ENCODE data around the gene SH3TC1. TPM values are rescaled to one million over a fixed set of nuclear protein-coding genes. Genes with fewer than 3 reads are reported as not detected.

SH3TC1 gene
- total RNA-seq, 8 experiments from 2014 or later, result 0.96 to 22.2 (median 3.6) TPM

- WGBS, 10 experiments, result 60 to 93% (median 72%) methylated on average over 2 to 10 of the region's 29 CpGs; no CpG with 5 or more reads in 3 of the 10 experiments
- Histone ChIP-seq H3K4me1 (replicated peaks in 1 of 2) (peaks cover 0 to 22% of the 10 kb centered on the region in 2 donors), H3K27ac (no peak overlapping the region), H3K4me3 (no peak overlapping the region)
- ATAC-seq (replicated peaks in 6 of 8), result peak in 6 of 8 experiments; percentile 32 to 66 (median 53)
- in situ Hi-C loops (cut with MboI; ENCODE audit: low pct_unique_long_range_greater_than_20kb in 2 of 9, low sequenced_read_pairs in 9 of 9, unreplicated experiment in 9 of 9), result no loop called here
These were observed 10.1 kb upstream of the SH3TC1 start for GRCh38 chr4:8188743-8189550.

GRCh38 chr4:8189551-8190466 lies 9.3 kb upstream of the SH3TC1 start:
- no peak overlapping the region for H3K4me3 ChIP-seq
- no peak overlapping the region for H3K27ac ChIP-seq
- 69 to 100% (median 91%) methylated on average over 1 to 9 of the region's 26 CpGs; no CpG with 5 or more reads in 4 of the 10 experiments for WGBS, 10 experiments
- in situ Hi-C loops (cut with MboI; ENCODE audit: low pct_unique_long_range_greater_than_20kb in 2 of 9, low sequenced_read_pairs in 9 of 9, unreplicated experiment in 9 of 9), result no loop called here
- no peak for ATAC-seq (replicated peaks in 6 of 8)
- peaks cover 0 to 22% of the 10 kb centered on the region in 2 donors for H3K4me1 ChIP-seq (replicated peaks in 1 of 2)

GRCh38 chr4:8191136-8191747 lies 7.8 kb upstream of the SH3TC1 start:
- no peak overlapping the region for H3K4me3 ChIP-seq
- in situ Hi-C loops (cut with MboI; ENCODE audit: low pct_unique_long_range_greater_than_20kb in 2 of 9, low sequenced_read_pairs in 9 of 9, unreplicated experiment in 9 of 9), result no loop called here
- ATAC-seq (replicated peaks in 6 of 8), result peak in 6 of 8 experiments; percentile 17 to 73 (median 49)
- peaks cover 0 to 22% of the 10 kb centered on the region in 2 donors for H3K4me1 ChIP-seq (replicated peaks in 1 of 2)
- H3K27ac ChIP-seq, result peak overlapping the region in 1 of 2 donors; percentile 46
- WGBS, 10 experiments, result 18 to 80% (median 75%) methylated on average over 1 to 20 of the region's 23 CpGs; no CpG with 5 or more reads in 4 of the 10 experiments

DNA sequence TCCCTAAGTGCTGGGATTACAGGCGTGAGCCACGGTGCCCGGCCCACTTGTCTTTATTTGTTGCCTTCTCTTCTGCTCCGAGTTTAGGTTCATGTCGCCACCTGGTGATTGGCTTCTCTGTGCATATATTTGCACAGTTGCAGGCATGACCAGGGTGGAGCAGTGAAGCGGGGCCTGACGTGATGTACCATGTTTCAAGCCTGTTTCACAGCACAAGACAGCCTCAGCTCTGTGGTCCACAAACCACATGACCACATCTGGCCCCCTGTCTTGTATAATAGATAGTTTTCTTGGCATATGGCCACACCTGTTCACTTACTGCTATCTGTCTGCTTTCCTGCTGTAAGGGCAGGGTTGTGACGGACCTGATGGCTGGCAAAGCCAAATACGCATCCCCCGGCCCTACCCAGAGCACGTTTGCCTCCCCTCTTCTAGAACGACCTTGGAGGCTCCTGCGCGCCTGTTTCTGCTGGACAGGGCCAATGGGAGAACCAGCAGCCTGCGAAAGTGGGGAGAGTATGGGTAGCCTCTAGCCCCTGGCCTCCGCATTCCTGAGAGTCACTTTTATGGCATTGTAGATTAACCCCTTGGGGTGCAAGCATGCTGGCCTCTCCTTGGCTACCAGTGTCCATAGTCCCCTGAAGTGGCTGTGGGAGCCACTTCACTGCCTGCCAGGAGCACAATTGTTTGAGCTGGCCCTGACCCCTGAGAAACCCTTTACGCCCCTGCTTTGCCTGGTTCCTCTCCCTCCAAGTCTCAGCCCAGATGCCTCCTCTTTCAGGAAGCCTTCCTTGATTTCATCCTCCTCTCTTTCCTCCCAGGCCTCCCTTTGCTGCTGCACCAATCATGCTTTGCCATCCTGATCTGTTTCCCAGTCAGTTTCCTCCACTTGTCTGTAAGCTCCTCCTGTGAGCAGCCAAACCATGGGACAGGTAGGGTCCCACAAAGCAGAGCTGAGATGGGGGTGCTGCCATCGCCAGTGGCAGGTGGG lies 6.0 kb upstream of the SH3TC1 start:
- in situ Hi-C loops (cut with MboI; ENCODE audit: low pct_unique_long_range_greater_than_20kb in 2 of 9, low sequenced_read_pairs in 9 of 9, unreplicated experiment in 9 of 9), result no loop called here
- ATAC-seq (replicated peaks in 6 of 8), result peak; percentile 48 to 92 (median 72)
- 38 to 100% (median 61%) methylated on average over 1 to 12 of the region's 18 CpGs; no CpG with 5 or more reads in 2 of the 10 experiments for WGBS, 10 experiments
- no peak overlapping the region for H3K27ac ChIP-seq
- no peak overlapping the region for H3K4me3 ChIP-seq
- H3K4me1 ChIP-seq (replicated peaks in 1 of 2), result peaks cover 0 to 22% of the 10 kb centered on the region in 2 donors

DNA sequence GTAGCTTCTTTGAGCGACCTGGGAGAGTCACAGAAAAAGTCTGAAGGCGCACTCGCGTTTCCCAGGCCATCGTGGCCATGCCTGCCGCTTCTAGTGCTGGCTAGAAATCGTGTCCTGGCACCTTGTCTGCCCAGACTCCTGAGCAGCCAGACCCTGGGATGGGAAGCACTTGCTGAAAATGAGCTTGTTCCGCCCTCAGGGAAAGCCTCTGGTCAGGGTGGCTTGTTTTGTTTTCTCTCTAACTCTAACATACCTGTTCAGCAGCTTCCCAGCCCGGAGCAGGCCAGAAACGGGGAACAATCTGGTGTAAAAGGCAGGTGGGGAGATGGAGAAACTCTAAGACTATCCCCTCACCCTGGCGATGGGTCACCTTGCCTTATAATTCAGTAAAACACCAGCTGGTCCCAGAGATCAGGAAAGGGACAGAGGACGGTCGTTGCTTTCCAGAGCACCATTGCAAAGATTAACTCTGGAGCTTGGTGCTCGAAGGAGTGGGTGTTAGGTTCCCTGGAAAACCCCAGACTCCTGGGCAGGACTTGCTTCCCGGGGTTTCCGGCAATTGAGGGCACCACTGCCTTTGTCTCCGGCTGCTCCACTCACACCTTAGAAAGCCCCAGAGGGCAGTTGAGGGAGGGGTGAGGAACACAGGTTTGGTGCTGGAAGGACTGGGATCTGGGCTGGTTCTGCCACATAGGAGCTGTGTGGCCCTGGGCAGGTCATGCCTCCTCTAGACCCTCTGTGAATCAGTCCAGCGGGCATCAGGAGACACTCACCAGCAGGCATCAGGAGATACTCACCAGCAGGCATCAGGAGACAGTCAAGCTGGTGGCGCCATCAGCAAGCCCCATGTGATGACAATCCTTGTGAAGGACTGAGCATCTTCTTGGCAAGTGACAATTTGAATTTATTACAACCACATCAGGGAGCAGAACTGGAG lies 4.5 kb upstream of the SH3TC1 start:
- WGBS, 10 experiments, result 60 to 83% (median 80%) methylated on average over 1 to 9 of the region's 19 CpGs; no CpG with 5 or more reads in 5 of the 10 experiments
- H3K4me1 ChIP-seq (replicated peaks in 1 of 2), result peaks cover 10 to 25% of the 10 kb centered on the region in 2 donors
- H3K4me3 ChIP-seq, result no peak overlapping the region
- ATAC-seq (replicated peaks in 6 of 8), result no peak
- in situ Hi-C loops (cut with MboI; ENCODE audit: low pct_unique_long_range_greater_than_20kb in 2 of 9, low sequenced_read_pairs in 9 of 9, unreplicated experiment in 9 of 9), result no loop called here
- H3K27ac ChIP-seq, result no peak overlapping the region

DNA sequence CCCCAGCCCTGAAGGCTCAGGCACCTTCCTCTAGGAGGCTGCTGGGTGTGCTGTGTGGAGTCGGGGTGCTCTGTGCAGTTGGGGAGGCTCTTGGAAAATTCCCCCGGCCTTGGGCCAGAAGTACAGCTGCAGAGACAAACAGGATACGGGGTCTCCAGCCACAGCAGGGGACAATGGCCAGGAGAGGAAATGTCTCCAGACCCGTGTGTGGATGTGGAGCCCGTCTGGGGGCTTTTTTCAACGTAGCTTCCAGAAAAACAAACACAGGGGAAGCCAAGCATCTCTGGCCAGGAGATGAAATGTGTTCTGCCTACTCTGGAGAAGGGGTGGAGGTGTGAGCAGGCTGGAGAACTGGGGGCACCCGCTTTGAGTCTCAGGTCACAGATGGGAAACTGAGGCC lies 3.7 kb upstream of the SH3TC1 start:
- in situ Hi-C loops (cut with MboI; ENCODE audit: low pct_unique_long_range_greater_than_20kb in 2 of 9, low sequenced_read_pairs in 9 of 9, unreplicated experiment in 9 of 9), result no loop called here
- no peak for ATAC-seq (replicated peaks in 6 of 8)
- H3K4me1 ChIP-seq (replicated peaks in 1 of 2), result peaks cover 19 to 33% of the 10 kb centered on the region in 2 donors
- H3K4me3 ChIP-seq, result no peak overlapping the region
- WGBS, 10 experiments, result 0 to 80% (median 60%) methylated on average over 1 to 2 of the region's 7 CpGs; no CpG with 5 or more reads in 7 of the 10 experiments
- no peak overlapping the region for H3K27ac ChIP-seq

- WGBS, 10 experiments, result 55 to 100% (median 93%) methylated on average over 1 to 7 of the region's 20 CpGs; no CpG with 5 or more reads in 5 of the 10 experiments
These were observed 3.1 kb upstream of the SH3TC1 start for GRCh38 chr4:8195841-8196458.

DNA sequence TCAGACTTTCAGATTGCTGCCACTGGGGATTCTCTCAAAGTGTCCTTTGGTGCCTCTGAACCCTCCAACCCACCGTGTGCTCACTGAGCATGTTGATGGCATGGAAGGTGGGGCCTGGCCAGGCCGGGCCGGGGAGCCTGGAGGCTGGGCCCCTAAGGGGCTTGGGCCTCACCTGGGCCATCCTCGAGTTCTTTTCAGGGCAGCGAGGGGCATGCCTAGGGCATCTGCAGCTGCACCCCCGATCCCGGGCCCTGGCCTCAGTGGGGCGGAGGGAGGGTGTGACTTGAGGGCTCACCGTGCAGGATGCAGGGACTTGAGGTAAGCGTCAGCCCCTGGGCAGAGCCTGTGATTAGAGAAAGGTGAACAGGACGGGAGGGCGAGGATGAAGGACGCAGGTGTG lies 1.6 kb upstream of the SH3TC1 start:
- Histone ChIP-seq H3K4me1 (replicated peaks in 1 of 2) (peaks cover 31 to 44% of the 10 kb centered on the region in 2 donors), H3K27ac (no peak overlapping the region), H3K4me3 (no peak overlapping the region)
- 33 to 100% (median 95%) methylated on average over 1 to 4 of the region's 13 CpGs; no CpG with 5 or more reads in 7 of the 10 experiments for WGBS, 10 experiments
- in situ Hi-C loops (cut with MboI; ENCODE audit: low pct_unique_long_range_greater_than_20kb in 2 of 9, low sequenced_read_pairs in 9 of 9, unreplicated experiment in 9 of 9), result no loop called here
- no peak for ATAC-seq (replicated peaks in 6 of 8)

More at GRCh38 chr4:8195841-8196458, 3.1 kb upstream of the SH3TC1 start:
- H3K4me3 ChIP-seq, result no peak overlapping the region
- in situ Hi-C loops (cut with MboI; ENCODE audit: low pct_unique_long_range_greater_than_20kb in 2 of 9, low sequenced_read_pairs in 9 of 9, unreplicated experiment in 9 of 9), result no loop called here
- no peak overlapping the region for H3K27ac ChIP-seq
- no peak for ATAC-seq (replicated peaks in 6 of 8)
- H3K4me1 ChIP-seq (replicated peaks in 1 of 2), result peaks cover 24 to 37% of the 10 kb centered on the region in 2 donors

GRCh38 chr4:8198206-8198905 lies 734 bp upstream of the SH3TC1 start:
- 80 to 100% (median 92%) methylated on average over 1 to 6 of the region's 17 CpGs; no CpG with 5 or more reads in 4 of the 10 experiments for WGBS, 10 experiments

GRCh38 chr4:8199594-8200301 lies 658 bp downstream of the SH3TC1 start:
- in situ Hi-C loops (cut with MboI; ENCODE audit: low pct_unique_long_range_greater_than_20kb in 2 of 9, low sequenced_read_pairs in 9 of 9, unreplicated experiment in 9 of 9), result no loop called here
- peak overlapping the region in 1 of 2 donors; percentile 83 for H3K27ac ChIP-seq
- peaks cover 31 to 51% of the 10 kb centered on the region in 2 donors for H3K4me1 ChIP-seq (replicated peaks in 1 of 2)
- no peak overlapping the region for H3K4me3 ChIP-seq
- ATAC-seq (replicated peaks in 6 of 8), result peak in 2 of 8 experiments; percentile 1 to 3
- 20 to 98% (median 73%) methylated on average over 1 to 12 of the region's 26 CpGs; no CpG with 5 or more reads in 6 of the 10 experiments for WGBS, 10 experiments

More at GRCh38 chr4:8198206-8198905, 734 bp upstream of the SH3TC1 start:
- Histone ChIP-seq H3K27ac (peak overlapping the region in 1 of 2 donors; percentile 83), H3K4me1 (replicated peaks in 1 of 2) (peaks cover 31 to 51% of the 10 kb centered on the region in 2 donors), H3K4me3 (no peak overlapping the region)
- in situ Hi-C loops (cut with MboI; ENCODE audit: low pct_unique_long_range_greater_than_20kb in 2 of 9, low sequenced_read_pairs in 9 of 9, unreplicated experiment in 9 of 9), result no loop called here
- no peak for ATAC-seq (replicated peaks in 6 of 8)

Measured in motor neuron (in vitro differentiated cells).